NCI-H446 (cell line): ENCODE results near the gene DNAH1.

ENCODE experiments used
- DNase-seq, 2 experiments: peaks; one replicate each; lab custom pipeline; 2025; lab: John Stamatoyannopoulos, UW

The DNAH1 gene

GRCh38 chr3:52403271-52403841, 87.2 kb downstream of the DNAH1 start:
- no peak for DNase-seq

GRCh38 chr3:52403955-52404354, 87.8 kb downstream of the DNAH1 start:
- DNase-seq, result no peak

- DNase-seq, result no peak
Observed at GRCh38 chr3:52404391-52404790, 88.3 kb downstream of the DNAH1 start.

GRCh38 chr3:52405066-52405465, 88.9 kb downstream of the DNAH1 start:
- DNase-seq, result no peak

GRCh38 chr3:52405601-52406110, 89.5 kb downstream of the DNAH1 start:
- no peak for DNase-seq

- no peak for DNase-seq
Observed at GRCh38 chr3:52406231-52406661, 90.1 kb downstream of the DNAH1 start.

GRCh38 chr3:52406791-52407510, 90.8 kb downstream of the DNAH1 start:
- DNase-seq, result no peak

GRCh38 chr3:52407779-52408178, 91.7 kb downstream of the DNAH1 start:
- no peak for DNase-seq

GRCh38 chr3:52408466-52408865, 92.3 kb downstream of the DNAH1 start:
- DNase-seq, result no peak

- no peak for DNase-seq
Observed at GRCh38 chr3:52415800-52416199, 99.7 kb downstream of the DNAH1 start.

GRCh38 chr3:52420388-52420787, 104.3 kb downstream of the DNAH1 start:
- DNase-seq, result no peak

- no peak for DNase-seq
Observed at GRCh38 chr3:52422669-52423068, 106.5 kb downstream of the DNAH1 start.

- no peak for DNase-seq
Observed at GRCh38 chr3:52423173-52423572, 107.1 kb downstream of the DNAH1 start.

GRCh38 chr3:52428151-52429005, 112.3 kb downstream of the DNAH1 start:
- peak; percentile 3 to 48 for DNase-seq

- no peak for DNase-seq
Observed at GRCh38 chr3:52429031-52429430, 112.9 kb downstream of the DNAH1 start.

GRCh38 chr3:52429779-52430415, 113.8 kb downstream of the DNAH1 start:
- no peak for DNase-seq

GRCh38 chr3:52430416-52430810, 114.3 kb downstream of the DNAH1 start:
- no peak for DNase-seq

- no peak for DNase-seq
Observed at GRCh38 chr3:52431459-52432223, 115.5 kb downstream of the DNAH1 start.

- no peak for DNase-seq
Observed at GRCh38 chr3:52432225-52432624, 116.1 kb downstream of the DNAH1 start.

GRCh38 chr3:52432691-52433141, 116.6 kb downstream of the DNAH1 start:
- no peak for DNase-seq

GRCh38 chr3:52433328-52433995, 117.3 kb downstream of the DNAH1 start:
- no peak for DNase-seq
